ENCODE data around the gene PIGU. TPM values are rescaled to one million over a fixed set of nuclear protein-coding genes. Genes with fewer than 3 reads are reported as not detected.

Gene PIGU
- total and polyA plus RNA-seq, 4 donors = 6.5 to 17.3 (median 10.6) TPM

DNA sequence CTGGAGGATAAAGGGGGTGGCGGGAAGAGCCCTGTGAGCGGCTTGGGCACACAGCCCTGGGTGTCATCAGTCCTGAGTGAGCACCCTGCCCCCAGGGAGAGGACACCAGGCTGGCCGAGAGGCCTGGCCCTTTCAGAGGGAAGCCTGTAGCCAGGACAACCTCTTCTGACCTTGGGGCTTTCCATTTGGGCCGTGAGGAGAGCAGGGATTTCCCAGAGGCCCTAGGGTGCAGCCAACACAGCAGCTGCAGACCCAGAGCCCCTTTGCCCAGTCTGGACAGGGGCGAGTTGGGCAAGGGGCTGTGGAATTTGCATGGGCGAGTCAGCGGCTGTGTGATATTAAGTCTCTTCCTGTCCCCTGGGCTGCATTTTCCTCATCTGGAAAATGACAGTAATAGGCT, 112.1 kb downstream of the PIGU start:
- Histone ChIP-seq H3K27me3 (ENCODE audit: control insufficient read depth in 1 of 2, insufficient read depth in 2 of 2, low read length in 1 of 2) (no peaks in the 10 kb centered on the region), H3K9me3 (ENCODE audit: control insufficient read depth, low read length) (no peaks in the 10 kb centered on the region), H3K36me3 (ENCODE audit: control insufficient read depth in 1 of 2, insufficient read depth in 2 of 2, low read length in 1 of 2) (peaks cover 0 to 2% of the 10 kb centered on the region in 2 donors), H3K4me3 (ENCODE audit: low read length in 2 of 2) (no peak overlapping the region), H3K27ac (ENCODE audit: low read depth in 1 of 2, low read length in 2 of 2) (no peak overlapping the region), H3K4me1 (ENCODE audit: control insufficient read depth in 1 of 2, insufficient read depth in 2 of 2, low read length in 2 of 2) (no peaks in the 10 kb centered on the region)
- WGBS, 2 donors = 79 to 80% methylated on average over 7 of the region's 7 CpGs
- intact Hi-C loops (cut with DNase I) = loop anchor here in 1 of 2 donors (5.0 kb wide), 1 partner anchor 142 kb away; no protein-coding TSS in a partner anchor
- DNase-seq = no peak
- ATAC-seq (ENCODE audit: low FRiP score) = no peak

DNA sequence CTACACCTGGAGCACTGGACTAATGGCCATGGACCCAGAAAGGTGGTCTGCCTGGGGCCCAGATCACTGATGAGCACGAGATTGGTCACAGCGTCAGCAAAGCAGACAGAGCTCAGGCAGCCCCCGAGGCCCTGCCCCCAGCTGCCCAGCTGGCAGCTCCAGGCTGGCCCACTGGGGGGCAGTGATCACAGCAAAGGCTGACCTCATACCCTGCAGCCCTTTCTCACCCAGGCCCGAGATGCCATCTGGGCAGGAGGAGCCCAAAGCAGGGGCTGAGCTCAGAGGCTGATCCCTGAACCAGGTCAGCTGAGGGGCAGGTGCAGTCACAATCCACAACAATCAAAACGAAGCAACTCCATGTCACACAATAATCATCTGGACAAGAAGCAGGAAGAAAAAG, 114.3 kb downstream of the PIGU start:
- 59 to 66% methylated on average over 5 of the region's 5 CpGs for WGBS, 2 donors
- intact Hi-C loops (cut with DNase I) = loop anchor here in 1 of 2 donors (5.0 kb wide), 1 partner anchor 145 kb away; no protein-coding TSS in a partner anchor
- Histone ChIP-seq H3K27ac (ENCODE audit: low read depth in 1 of 2, low read length in 2 of 2) (no peak overlapping the region), H3K4me1 (ENCODE audit: control insufficient read depth in 1 of 2, insufficient read depth in 2 of 2, low read length in 2 of 2) (no peaks in the 10 kb centered on the region), H3K36me3 (ENCODE audit: control insufficient read depth in 1 of 2, insufficient read depth in 2 of 2, low read length in 1 of 2) (peaks cover 0 to 2% of the 10 kb centered on the region in 2 donors), H3K9me3 (ENCODE audit: control insufficient read depth, low read length) (no peaks in the 10 kb centered on the region), H3K4me3 (ENCODE audit: low read length in 2 of 2) (no peak overlapping the region), H3K27me3 (ENCODE audit: control insufficient read depth in 1 of 2, insufficient read depth in 2 of 2, low read length in 1 of 2) (no peaks in the 10 kb centered on the region)
- no peak for ATAC-seq (ENCODE audit: low FRiP score)
- DNase-seq = no peak

GRCh38 chr20:34561661-34562060, 115.2 kb downstream of the PIGU start:
- no peak overlapping the region for H3K27ac ChIP-seq (ENCODE audit: low read depth in 1 of 2, low read length in 2 of 2)
- no peaks in the 10 kb centered on the region for H3K4me1 ChIP-seq (ENCODE audit: control insufficient read depth in 1 of 2, insufficient read depth in 2 of 2, low read length in 2 of 2)
- intact Hi-C loops (cut with DNase I) = loop anchor here in 1 of 2 donors (5.0 kb wide), 1 partner anchor 146 kb away; no protein-coding TSS in a partner anchor
- no peak overlapping the region for H3K4me3 ChIP-seq (ENCODE audit: low read length in 2 of 2)
- H3K27me3 ChIP-seq (ENCODE audit: control insufficient read depth in 1 of 2, insufficient read depth in 2 of 2, low read length in 1 of 2) = no peaks in the 10 kb centered on the region
- DNase-seq (no peak), ATAC-seq (ENCODE audit: low FRiP score) (no peak)
- peaks cover 0 to 2% of the 10 kb centered on the region in 2 donors for H3K36me3 ChIP-seq (ENCODE audit: control insufficient read depth in 1 of 2, insufficient read depth in 2 of 2, low read length in 1 of 2)
- H3K9me3 ChIP-seq (ENCODE audit: control insufficient read depth, low read length) = no peaks in the 10 kb centered on the region
- WGBS, 2 donors = 73 to 75% methylated on average over 10 of the region's 10 CpGs

- Histone ChIP-seq H3K4me3 (ENCODE audit: low read length in 2 of 2) (no peak overlapping the region), H3K27ac (ENCODE audit: low read depth in 1 of 2, low read length in 2 of 2) (no peak overlapping the region), H3K4me1 (ENCODE audit: control insufficient read depth in 1 of 2, insufficient read depth in 2 of 2, low read length in 2 of 2) (no peaks in the 10 kb centered on the region), H3K36me3 (ENCODE audit: control insufficient read depth in 1 of 2, insufficient read depth in 2 of 2, low read length in 1 of 2) (no peaks in the 10 kb centered on the region), H3K27me3 (ENCODE audit: control insufficient read depth in 1 of 2, insufficient read depth in 2 of 2, low read length in 1 of 2) (no peaks in the 10 kb centered on the region), H3K9me3 (ENCODE audit: control insufficient read depth, low read length) (no peaks in the 10 kb centered on the region)
- WGBS, 2 donors = 77 to 87% methylated on average over 7 of the region's 7 CpGs
- no peak for DNase-seq
- intact Hi-C loops (cut with DNase I) = loop anchor here in 1 of 2 donors (5.0 kb wide), 1 partner anchor 147 kb away; no protein-coding TSS in a partner anchor
- ATAC-seq (ENCODE audit: low FRiP score) = no peak
Measured at GRCh38 chr20:34560614-34561013, 116.3 kb downstream of the PIGU start.

- DNase-seq (no peak), ATAC-seq (ENCODE audit: low FRiP score) (peak; percentile 0)
- Histone ChIP-seq H3K4me3 (ENCODE audit: low read length in 2 of 2) (no peak overlapping the region), H3K4me1 (ENCODE audit: control insufficient read depth in 1 of 2, insufficient read depth in 2 of 2, low read length in 2 of 2) (no peaks in the 10 kb centered on the region), H3K36me3 (ENCODE audit: control insufficient read depth in 1 of 2, insufficient read depth in 2 of 2, low read length in 1 of 2) (no peaks in the 10 kb centered on the region), H3K9me3 (ENCODE audit: control insufficient read depth, low read length) (no peaks in the 10 kb centered on the region), H3K27ac (ENCODE audit: low read depth in 1 of 2, low read length in 2 of 2) (no peak overlapping the region), H3K27me3 (ENCODE audit: control insufficient read depth in 1 of 2, insufficient read depth in 2 of 2, low read length in 1 of 2) (no peaks in the 10 kb centered on the region)
- intact Hi-C loops (cut with DNase I) = loop anchor here in 1 of 2 donors (5.0 kb wide), 1 partner anchor 147 kb away; no protein-coding TSS in a partner anchor
- WGBS, 2 donors = 80 to 83% methylated on average over 12 of the region's 12 CpGs
Measured at GRCh38 chr20:34560141-34560523, 116.8 kb downstream of the PIGU start.

DNA sequence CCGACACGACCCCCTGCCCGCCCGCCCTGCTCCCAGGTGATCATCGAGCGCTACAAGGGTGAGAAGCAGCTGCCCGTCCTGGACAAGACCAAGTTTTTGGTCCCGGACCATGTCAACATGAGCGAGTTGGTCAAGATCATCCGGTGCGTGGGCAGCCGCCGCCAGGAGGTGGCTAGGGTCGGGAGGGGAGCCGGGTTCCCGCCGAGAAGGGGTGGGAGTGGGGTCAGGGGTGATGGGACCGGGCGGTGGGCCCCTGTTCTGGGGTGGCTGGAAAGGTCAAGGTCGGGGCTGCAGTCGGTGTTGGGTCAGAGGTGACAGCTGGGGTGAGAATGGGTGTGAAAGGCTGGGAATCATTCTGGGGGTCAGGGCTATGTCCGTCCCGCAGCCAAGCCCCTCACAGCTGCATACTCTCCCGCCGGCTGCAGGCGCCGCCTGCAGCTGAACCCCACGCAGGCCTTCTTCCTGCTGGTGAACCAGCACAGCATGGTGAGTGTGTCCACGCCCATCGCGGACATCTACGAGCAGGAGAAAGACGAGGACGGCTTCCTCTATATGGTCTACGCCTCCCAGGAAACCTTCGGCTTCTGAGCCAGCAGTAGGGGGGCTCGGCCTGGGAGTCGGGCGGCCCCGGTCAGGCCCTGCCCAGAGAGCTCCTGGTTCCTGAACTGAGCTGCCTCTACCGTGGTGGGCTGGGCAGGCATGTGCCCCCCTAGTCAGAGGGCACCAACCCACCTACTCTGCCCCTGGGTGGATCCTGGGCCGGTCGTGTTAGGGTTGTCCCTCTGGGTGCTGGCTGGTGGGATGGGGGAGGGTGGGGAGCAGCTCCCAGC, 117.4 kb downstream of the PIGU start:
- Histone ChIP-seq H3K27ac (ENCODE audit: low read depth in 1 of 2, low read length in 2 of 2) (peak overlapping the region; percentile 62 to 64), H3K36me3 (ENCODE audit: control insufficient read depth in 1 of 2, insufficient read depth in 2 of 2, low read length in 1 of 2) (no peaks in the 10 kb centered on the region), H3K27me3 (ENCODE audit: control insufficient read depth in 1 of 2, insufficient read depth in 2 of 2, low read length in 1 of 2) (no peaks in the 10 kb centered on the region), H3K9me3 (ENCODE audit: control insufficient read depth, low read length) (no peaks in the 10 kb centered on the region), H3K4me3 (ENCODE audit: low read length in 2 of 2) (peak overlapping the region; percentile 43 to 71), H3K4me1 (ENCODE audit: control insufficient read depth in 1 of 2, insufficient read depth in 2 of 2, low read length in 2 of 2) (no peaks in the 10 kb centered on the region)
- intact Hi-C loops (cut with DNase I) = loop anchor here (5.0 kb wide), 1 partner anchor 148 kb away; no protein-coding TSS in a partner anchor
- DNase-seq (no peak), ATAC-seq (ENCODE audit: low FRiP score) (peak; percentile 13)
- WGBS, 2 donors = 58 to 61% methylated on average over 40 to 43 of the region's 43 CpGs

DNA sequence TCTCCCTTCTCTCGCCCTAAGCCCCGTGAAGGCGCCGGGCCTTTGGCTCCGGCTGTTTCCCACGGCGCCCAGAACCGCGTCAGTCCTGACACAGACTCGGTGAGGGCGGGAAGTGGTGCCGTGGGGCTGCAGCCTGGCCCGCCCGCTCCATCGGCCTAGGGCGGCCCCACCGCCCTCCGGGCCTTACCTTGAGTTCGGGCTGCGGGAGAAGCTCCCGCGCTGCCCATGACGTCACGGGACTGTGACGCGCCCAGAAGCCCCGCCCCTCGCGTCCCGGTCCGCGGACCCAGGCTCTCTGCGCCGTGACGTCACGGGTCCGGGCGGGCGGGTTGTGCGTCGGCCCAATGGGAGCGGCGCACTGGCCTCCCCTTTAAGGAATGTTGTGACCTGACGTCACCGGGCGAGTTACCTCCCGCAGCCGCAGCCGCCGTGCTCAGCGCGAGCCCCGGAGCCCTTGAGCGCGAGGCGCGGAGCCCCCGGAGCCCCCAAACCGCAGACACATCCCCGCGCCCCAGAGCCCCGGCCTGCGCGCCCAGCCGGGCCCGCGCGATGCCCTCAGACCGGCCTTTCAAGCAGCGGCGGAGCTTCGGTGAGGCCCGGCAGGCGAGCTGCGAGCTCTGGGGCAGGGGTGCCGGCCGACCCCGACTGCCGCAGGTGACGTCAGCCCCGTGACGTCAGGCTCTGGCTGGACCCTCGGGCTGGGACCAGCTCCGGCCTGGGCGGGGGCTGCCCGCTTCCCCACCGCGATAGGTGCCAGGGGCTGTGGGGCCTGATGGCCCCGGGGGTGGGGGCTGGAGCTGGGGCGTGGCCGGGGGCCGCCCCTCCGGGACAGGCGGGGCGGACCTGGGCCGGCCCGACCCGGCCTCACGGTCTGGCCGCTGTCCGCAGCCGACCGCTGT, 118.3 kb downstream of the PIGU start, which contains the start of gene MAP1LC3A:
TSS of gene MAP1LC3A (plus strand) at position 399 of the 899 bp plus-strand sequence. CDS start at position 550, 151 bp downstream.
- ATAC-seq (ENCODE audit: low FRiP score) (peak; percentile 97), DNase-seq (peak; percentile 97 to 99)
- H3K27ac ChIP-seq (ENCODE audit: low read depth in 1 of 2, low read length in 2 of 2) = peak within 1 kb of the TSS; percentile 62 to 81
- H3K27me3 ChIP-seq (ENCODE audit: control insufficient read depth in 1 of 2, insufficient read depth in 2 of 2, low read length in 1 of 2) = no peaks in the 10 kb centered on the region
- no peaks in the 10 kb centered on the region for H3K4me1 ChIP-seq (ENCODE audit: control insufficient read depth in 1 of 2, insufficient read depth in 2 of 2, low read length in 2 of 2)
- intact Hi-C loops (cut with DNase I) = loop anchor here in 1 of 2 donors (5.0 kb wide), 1 partner anchor 149 kb away; no protein-coding TSS in a partner anchor
- H3K9me3 ChIP-seq (ENCODE audit: control insufficient read depth, low read length) = no peaks in the 10 kb centered on the region
- WGBS, 2 donors = 0 to 2% methylated on average over 97 to 103 of the region's 103 CpGs
- no peaks in the 10 kb centered on the region for H3K36me3 ChIP-seq (ENCODE audit: control insufficient read depth in 1 of 2, insufficient read depth in 2 of 2, low read length in 1 of 2)
- peak within 1 kb of the TSS; percentile 63 to 71 for H3K4me3 ChIP-seq (ENCODE audit: low read length in 2 of 2)

DNA sequence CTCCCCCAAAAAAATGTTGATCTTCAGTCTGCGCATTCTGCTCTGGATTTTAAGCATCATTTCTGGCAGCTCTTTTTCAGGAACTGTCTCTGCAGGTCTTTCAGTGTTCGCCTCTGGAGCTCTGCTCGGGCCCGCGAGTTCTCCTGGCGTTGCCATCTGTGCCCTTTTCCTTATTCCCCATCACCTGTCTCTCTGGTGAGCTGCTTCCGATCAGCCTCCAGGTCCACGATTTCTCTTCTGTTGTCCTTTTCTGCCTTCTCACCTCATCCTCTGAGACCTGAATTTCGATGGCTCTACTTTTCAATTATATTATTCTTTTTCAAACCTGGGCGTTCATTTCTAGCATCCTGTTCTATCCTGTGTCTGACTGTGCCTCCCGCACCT, 119.0 kb downstream of the PIGU start:
- DNase-seq = no peak
- 6 to 8% methylated on average over 11 of the region's 11 CpGs for WGBS, 2 donors
- intact Hi-C loops (cut with DNase I) = loop anchor here in 1 of 2 donors (5.0 kb wide), 1 partner anchor 149 kb away; no protein-coding TSS in a partner anchor
- H3K36me3 ChIP-seq (ENCODE audit: control insufficient read depth in 1 of 2, insufficient read depth in 2 of 2, low read length in 1 of 2) = no peaks in the 10 kb centered on the region
- no peak for ATAC-seq (ENCODE audit: low FRiP score)
- H3K27me3 ChIP-seq (ENCODE audit: control insufficient read depth in 1 of 2, insufficient read depth in 2 of 2, low read length in 1 of 2) = no peaks in the 10 kb centered on the region
- no peaks in the 10 kb centered on the region for H3K9me3 ChIP-seq (ENCODE audit: control insufficient read depth, low read length)
- H3K27ac ChIP-seq (ENCODE audit: low read depth in 1 of 2, low read length in 2 of 2) = peak overlapping the region; percentile 15 to 24
- peak overlapping the region; percentile 31 to 63 for H3K4me3 ChIP-seq (ENCODE audit: low read length in 2 of 2)
- no peaks in the 10 kb centered on the region for H3K4me1 ChIP-seq (ENCODE audit: control insufficient read depth in 1 of 2, insufficient read depth in 2 of 2, low read length in 2 of 2)

All from aorta (tissue), 5 donors.